Measurements from ENCODE around the gene KHDC3L. TPM values are rescaled to one million over a fixed set of nuclear protein-coding genes. Genes with fewer than 3 reads are reported as not detected.

The KHDC3L gene
- total RNA-seq, 6 experiments from 2014 or later: not detected

- no peak for DNase-seq
- no peak within 1 kb of the TSS for H3K27ac ChIP-seq
- H3K27me3 ChIP-seq: no peaks in the 10 kb centered on the region
- no peak for TF ChIP-seq CTCF (IDR thresholded peaks at IDR 0.05)
- no peak for TF ChIP-seq POLR2A (IDR thresholded peaks at IDR 0.05)
- no peak within 1 kb of the TSS for H3K4me3 ChIP-seq
- intact Hi-C loops (cut with DNase I): no loop called here
- H3K36me3 ChIP-seq: no peaks in the 10 kb centered on the region
- 85% methylated on average over 12 of the region's 59 CpGs for WGBS (ENCODE audit: insufficient coverage, low coverage, low lambda C conversion rate, missing lambda C conversion rate)
- H3K4me1 ChIP-seq: no peaks in the 10 kb centered on the region
- ATAC-seq: peak in 1 of 4 donors; percentile 24
- no peaks in the 10 kb centered on the region for H3K9me3 ChIP-seq
Measured at GRCh38 chr6:73353636-73354593, 8.5 kb upstream of the KHDC3L start, which contains the start of gene DPPA5. Gene DPPA5, minus strand, starts transcription at chr6:73354276. Its CDS starts 51 bp downstream, at chr6:73354225.

DNA sequence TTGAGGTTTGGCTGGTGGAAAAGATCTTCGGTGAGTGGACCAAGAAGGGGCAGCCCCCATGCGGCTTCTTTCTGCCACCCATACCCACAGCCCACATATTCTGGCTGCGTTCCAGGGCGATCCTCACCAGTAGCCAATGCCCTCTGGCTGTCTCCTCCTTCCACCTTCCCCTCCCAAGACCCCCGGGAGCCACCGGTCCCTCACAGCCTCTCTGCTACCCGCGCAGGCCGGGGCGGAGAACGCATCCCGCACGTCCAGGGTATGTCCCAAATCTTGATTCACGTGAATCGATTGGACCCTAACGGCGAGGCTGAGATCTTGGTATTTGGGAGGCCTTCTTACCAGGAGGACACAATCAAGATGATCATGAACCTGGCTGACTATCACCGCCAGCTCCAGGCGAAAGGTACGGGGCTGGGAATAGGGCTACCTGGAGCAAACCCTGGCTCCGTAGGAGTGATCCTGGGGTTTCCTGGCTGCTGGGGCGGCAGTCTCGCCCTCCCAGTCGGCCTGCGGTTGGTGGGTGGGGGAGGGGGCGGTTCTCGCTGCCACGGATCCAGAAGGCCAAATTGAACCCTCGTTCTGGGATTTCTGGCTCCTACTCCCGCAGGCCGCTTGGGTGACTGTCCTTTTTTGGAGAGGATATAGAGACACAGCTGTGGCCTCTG, 545 bp downstream of the KHDC3L start:
- Histone ChIP-seq H3K36me3 (no peaks in the 10 kb centered on the region), H3K27me3 (no peaks in the 10 kb centered on the region), H3K27ac (no peak overlapping the region), H3K4me1 (no peaks in the 10 kb centered on the region), H3K9me3 (no peaks in the 10 kb centered on the region), H3K4me3 (no peak overlapping the region)
- 83% methylated on average over 11 of the region's 31 CpGs for WGBS (ENCODE audit: insufficient coverage, low coverage, low lambda C conversion rate, missing lambda C conversion rate)
- TF ChIP-seq POLR2A (IDR thresholded peaks at IDR 0.05): no peak
- TF ChIP-seq CTCF (IDR thresholded peaks at IDR 0.05): no peak
- no peak for ATAC-seq
- intact Hi-C loops (cut with DNase I): no loop called here
- DNase-seq: peak in 1 of 3 donors; percentile 45

DNA sequence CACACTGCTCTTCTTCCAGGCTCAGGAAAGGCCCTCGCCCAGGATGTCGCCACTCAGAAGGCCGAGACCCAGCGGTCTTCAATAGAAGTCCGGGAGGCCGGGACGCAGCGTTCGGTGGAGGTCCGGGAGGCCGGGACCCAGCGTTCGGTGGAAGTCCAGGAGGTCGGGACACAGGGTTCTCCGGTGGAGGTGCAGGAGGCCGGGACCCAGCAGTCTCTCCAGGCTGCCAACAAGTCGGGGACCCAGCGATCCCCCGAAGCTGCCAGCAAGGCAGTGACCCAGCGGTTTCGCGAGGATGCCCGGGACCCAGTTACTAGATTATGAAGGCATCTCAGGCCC, 1.0 kb downstream of the KHDC3L start:
- DNase-seq: no peak
- Histone ChIP-seq H3K27me3 (no peaks in the 10 kb centered on the region), H3K36me3 (no peaks in the 10 kb centered on the region), H3K27ac (no peak overlapping the region), H3K9me3 (no peaks in the 10 kb centered on the region), H3K4me3 (no peak overlapping the region), H3K4me1 (no peaks in the 10 kb centered on the region)
- no peak for TF ChIP-seq POLR2A (IDR thresholded peaks at IDR 0.05)
- TF ChIP-seq CTCF (IDR thresholded peaks at IDR 0.05): no peak
- intact Hi-C loops (cut with DNase I): no loop called here
- 80% methylated on average over 2 of the region's 23 CpGs for WGBS (ENCODE audit: insufficient coverage, low coverage, low lambda C conversion rate, missing lambda C conversion rate)
- ATAC-seq: peak in 1 of 4 donors; percentile 24

DNA sequence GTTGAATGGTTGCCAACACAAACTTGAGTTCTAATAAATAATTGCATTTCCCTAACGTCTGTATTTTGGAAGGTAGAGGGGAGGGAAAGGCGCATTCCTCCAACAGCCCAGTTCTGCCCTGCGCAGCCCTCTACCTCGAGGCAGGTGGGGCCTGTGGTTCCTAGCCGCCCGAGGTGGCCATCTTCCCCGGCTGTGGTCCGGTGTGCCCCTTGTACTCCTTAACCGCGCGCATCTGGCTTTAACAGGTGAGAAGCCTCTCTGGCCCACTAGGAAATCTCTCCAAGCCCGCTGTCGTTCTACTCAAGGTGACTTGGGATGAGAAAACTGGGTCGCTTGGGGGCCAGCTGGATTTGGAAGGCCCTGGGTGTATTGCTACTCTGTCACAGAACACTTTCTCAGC, 1.7 kb downstream of the KHDC3L start:
- ATAC-seq (no peak), DNase-seq (no peak)
- no peak for TF ChIP-seq CTCF (IDR thresholded peaks at IDR 0.05)
- no peak for TF ChIP-seq POLR2A (IDR thresholded peaks at IDR 0.05)
- Histone ChIP-seq H3K4me1 (no peaks in the 10 kb centered on the region), H3K9me3 (no peaks in the 10 kb centered on the region), H3K36me3 (no peaks in the 10 kb centered on the region), H3K27ac (no peak overlapping the region), H3K4me3 (no peak overlapping the region), H3K27me3 (no peaks in the 10 kb centered on the region)
- intact Hi-C loops (cut with DNase I): no loop called here
- WGBS (ENCODE audit: insufficient coverage, low coverage, low lambda C conversion rate, missing lambda C conversion rate): 78% methylated on average over 5 of the region's 14 CpGs

All from right lobe of liver (tissue), 6 donors.